Epithelial cell of proximal tubule (primary cell): ENCODE data around the gene PHYHD1. TPM values are rescaled to one million over a fixed set of nuclear protein-coding genes. Genes with fewer than 3 reads are reported as not detected.
A peak's percentile ranks its signal among the peaks of the same experiment; 100 is the strongest.
"Not testable (repeated sequence)": the region's sequence is repeated elsewhere in the genome, so short reads cannot be mapped to it uniquely, and the experiment has no call there.

Source experiments
- DNase-seq: peaks from one replicate; pipeline ENCODE4 v3.0.0-alpha.2; 2011; ENCODE audit warnings: low read depth
- H3K4me3 ChIP-seq: 2 replicates; pipeline ENCODE4 v1.5.1; 2011; ENCODE audit warnings: low read depth, mild to moderate bottlenecking, low read length
- total RNA-seq: library from RNA; depleted of rRNA; stranded (reverse); fragments of >200 nt; gene quantifications from 2 replicates; pipeline ENCODE4 v1.2.3, GENCODE V29; 2015
- TF ChIP-seq, protein P1 (sequence below): conservative IDR thresholded peaks from 2 replicates; pipeline ENCODE4 v1.5.1; 2012; ENCODE audit warnings: low read depth, mild to moderate bottlenecking, low read length

PHYHD1 gene
- total RNA-seq, 1 donor from 2014 or later: 21.2 TPM

DNA sequence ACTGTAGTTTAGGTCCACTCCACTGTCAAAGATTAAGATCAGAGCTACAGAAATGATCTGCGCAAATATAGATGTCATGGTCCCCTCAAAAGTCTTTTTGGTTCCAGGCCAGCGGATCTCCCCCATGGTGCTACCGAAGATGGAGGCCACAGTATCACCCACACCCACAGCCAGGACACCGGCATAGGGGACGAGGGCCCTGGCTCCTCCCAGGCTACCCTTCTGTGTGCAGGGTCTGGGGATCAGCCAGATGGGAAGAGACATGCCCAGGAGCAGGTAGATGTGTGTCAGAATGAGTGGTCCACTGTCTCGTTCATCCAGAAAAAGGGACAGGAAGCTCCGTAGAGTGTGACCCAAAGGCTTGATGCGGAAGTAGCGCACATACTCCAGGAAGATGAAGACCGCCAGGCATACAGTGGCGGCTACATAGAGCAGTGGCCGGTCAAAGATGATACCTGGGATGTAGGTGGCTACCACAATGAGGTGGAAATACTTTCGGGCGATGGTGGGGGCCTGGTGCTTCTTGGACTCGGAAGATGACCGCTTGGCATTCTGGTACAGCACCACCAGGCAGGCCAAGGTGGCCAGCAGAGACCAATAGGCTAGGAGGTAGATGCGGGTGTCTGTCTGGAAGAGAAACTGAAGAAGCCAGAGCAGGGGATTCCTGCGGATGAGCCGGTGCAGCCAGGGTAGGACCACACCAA lies 25.2 kb downstream of the PHYHD1 start:
- DNase-seq: no peak
- no peak overlapping the region for H3K4me3 ChIP-seq
- TF ChIP-seq, protein P1, sequence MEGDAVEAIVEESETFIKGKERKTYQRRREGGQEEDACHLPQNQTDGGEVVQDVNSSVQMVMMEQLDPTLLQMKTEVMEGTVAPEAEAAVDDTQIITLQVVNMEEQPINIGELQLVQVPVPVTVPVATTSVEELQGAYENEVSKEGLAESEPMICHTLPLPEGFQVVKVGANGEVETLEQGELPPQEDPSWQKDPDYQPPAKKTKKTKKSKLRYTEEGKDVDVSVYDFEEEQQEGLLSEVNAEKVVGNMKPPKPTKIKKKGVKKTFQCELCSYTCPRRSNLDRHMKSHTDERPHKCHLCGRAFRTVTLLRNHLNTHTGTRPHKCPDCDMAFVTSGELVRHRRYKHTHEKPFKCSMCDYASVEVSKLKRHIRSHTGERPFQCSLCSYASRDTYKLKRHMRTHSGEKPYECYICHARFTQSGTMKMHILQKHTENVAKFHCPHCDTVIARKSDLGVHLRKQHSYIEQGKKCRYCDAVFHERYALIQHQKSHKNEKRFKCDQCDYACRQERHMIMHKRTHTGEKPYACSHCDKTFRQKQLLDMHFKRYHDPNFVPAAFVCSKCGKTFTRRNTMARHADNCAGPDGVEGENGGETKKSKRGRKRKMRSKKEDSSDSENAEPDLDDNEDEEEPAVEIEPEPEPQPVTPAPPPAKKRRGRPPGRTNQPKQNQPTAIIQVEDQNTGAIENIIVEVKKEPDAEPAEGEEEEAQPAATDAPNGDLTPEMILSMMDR: no peak

DNA sequence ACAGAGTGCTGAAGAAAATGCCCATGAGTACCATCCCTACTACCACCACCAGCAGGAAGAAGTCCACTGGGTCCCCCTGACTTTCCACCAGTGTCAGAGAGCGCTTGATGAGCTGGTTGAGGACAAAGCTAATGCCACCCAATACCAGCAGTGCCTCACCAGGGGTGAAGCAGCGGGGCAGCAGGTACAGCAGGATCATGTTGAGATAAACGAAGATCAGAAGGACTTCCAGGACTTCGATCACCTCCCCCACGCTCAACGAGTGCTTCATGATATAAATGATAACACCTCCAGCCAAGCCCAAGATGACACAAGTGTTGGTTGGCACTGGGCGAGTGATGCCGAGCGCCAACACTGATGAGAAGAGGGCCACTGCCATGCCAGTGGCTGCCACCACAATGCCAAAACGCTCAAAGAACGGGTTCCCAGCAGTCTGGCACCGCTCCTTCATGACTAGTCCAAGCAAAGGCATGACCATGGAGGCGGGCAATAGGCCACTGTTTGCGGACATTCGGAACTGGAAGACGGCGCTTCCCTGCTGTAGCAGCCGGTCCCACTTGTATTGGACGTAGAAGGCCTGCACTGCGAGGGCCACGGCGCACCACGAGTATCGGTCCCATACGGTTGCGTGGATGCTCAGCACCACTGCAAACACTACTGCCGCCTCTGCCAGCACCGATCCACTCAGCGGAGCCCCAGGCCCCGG lies 25.9 kb downstream of the PHYHD1 start:
- H3K4me3 ChIP-seq: peak overlapping the region; percentile 97
- no peak for DNase-seq
- TF ChIP-seq, protein P1: no peak

DNA sequence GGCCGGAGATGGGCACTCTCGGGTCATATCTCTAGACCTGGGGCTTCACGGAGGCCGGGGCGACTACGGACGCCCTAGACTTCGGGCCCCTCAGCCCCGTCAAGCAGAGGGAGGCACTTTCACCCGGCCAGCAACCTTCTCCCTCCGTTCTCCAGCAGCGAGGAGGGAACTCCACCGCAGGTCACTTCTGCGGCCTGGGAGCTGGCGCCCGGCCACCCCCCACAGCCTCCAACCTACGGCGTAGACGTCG lies 26.4 kb downstream of the PHYHD1 start:
- no peak for DNase-seq
- H3K4me3 ChIP-seq: peak overlapping the region; percentile 97
- TF ChIP-seq, protein P1: no peak

DNA sequence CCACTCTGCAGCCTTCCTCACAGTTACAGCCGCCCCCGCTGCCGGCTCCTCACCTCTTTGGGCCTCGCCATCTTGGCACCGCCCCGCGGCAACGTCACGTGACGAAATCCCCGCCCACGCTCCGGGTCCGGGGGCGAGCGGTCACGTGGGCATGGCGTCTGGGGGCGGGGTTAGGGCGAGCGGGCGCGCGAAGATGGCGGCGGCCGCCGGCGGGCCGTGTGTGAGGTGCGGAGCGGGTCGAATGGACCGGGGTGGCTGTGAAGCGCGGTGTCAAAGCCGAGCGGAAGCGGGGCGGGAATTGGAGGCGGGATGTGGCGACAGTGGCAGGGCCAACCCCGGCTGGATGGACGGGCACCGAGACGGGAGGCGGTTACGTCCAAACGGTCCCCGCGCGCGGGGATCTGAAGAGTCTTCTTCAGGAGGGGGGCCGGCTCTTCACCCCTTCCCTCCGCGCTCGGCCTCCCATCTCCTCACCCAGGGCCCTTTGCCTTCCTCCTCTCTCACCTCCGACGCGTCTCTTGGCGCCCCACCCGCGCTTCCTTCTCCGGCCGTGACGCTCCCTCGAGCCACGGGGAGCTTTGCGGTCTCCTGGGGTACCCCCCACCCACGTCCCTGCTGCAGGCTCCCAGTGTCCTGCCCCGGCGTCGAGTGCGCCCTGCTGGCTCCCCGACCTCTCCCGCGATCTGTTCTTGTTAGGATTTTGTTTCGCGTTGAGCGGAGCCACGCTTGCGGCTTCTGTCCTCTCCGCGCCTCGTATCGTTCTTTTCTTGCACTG lies 26.9 kb downstream of the PHYHD1 start, which contains the start of the genes DOLK and NUP188:
DOLK (minus strand) TSS at position 77 of the 775 bp plus-strand sequence. CDS start 300 bp downstream, outside the sequence.
NUP188 (plus strand) TSS at position 173 of the 775 bp plus-strand sequence; CDS start at position 194, 21 bp downstream.
- DNase-seq: no peak
- TF ChIP-seq, protein P1: no peak
- peak within 1 kb of the TSS; percentile 97 for H3K4me3 ChIP-seq

DNA sequence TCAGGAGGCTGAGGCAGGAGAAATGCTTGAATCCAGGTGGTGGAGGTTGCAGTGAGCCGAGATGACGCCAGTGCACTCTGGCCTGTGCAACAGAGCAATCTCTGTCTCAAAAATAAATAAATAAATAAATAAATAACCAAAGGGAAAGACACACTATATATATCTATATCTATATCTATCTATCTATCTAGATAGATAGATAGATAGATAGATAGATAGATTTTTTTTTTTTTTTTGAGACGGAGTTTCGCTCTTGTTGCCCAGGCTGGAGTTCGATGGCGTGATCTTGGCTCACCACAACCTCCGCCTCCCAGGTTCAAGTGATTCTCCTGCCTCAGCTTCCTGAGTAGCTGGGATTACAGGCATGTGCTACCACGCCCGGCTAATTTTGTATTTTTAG lies 40.6 kb downstream of the PHYHD1 start:
- not testable (repeated sequence) for DNase-seq, H3K4me3 ChIP-seq

DNA sequence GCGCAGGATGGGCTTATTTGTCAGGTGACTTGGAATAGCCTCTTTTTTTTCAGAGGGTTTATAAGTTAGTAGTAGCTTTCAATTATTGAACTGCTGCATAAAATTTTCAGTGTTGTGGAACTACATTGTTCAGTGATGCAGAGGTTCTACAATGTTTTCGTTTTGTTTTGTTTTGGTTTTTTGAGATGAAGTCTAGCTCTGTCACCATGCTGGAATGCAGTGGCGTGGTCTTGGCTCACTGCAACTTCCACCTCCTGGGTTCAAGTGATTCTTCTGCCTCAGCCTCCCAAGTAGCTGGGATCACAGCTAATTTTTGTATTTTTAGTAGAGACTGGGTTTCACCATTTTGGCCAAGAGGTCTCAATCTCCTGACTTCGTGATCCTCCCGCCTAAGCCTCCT lies 48.7 kb downstream of the PHYHD1 start:
- TF ChIP-seq, protein P1: no peak
- no peak for DNase-seq
- no peak overlapping the region for H3K4me3 ChIP-seq

DNA sequence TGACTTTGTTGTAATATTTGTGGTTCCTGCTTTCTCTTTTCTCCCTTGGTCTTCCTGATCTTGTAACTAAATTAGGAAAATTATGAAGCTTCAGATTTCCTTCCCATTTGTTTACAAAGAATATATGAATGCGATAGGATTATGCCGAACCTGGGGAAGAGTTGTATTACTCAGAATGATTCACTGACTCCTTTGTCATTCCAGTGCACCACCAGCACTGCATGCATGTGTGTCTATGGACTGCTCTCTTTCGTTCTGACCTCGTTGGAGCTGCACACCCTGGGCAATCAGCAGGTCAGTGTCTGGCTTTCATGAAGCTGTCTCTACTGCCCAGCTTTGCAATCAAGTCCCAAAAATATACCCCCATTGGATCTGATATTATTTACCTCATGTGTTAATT lies 52.2 kb downstream of the PHYHD1 start:
- H3K4me3 ChIP-seq: no peak overlapping the region
- TF ChIP-seq, protein P1: no peak
- DNase-seq: no peak
